Stimulated activated CD8-positive, alpha-beta memory T cell treated with anti-CD3 and anti-CD28 coated beads, Interleukin-4, amount 100 ng/mL, for 4 hours (primary cell): ENCODE measurements around the gene ZXDC.

Experiments used
- DNase-seq, 2 donors: peaks; one replicate each; pipeline ENCODE4 v3.0.0-alpha.2; 2020; ENCODE audit warnings: low read depth in 2 of 2, low spot score in 1 of 2

The ZXDC gene

GRCh38 chr3:126512026-126512425 lies 36.3 kb upstream of the ZXDC start:
- no peak for DNase-seq

GRCh38 chr3:126511291-126511690 lies 35.6 kb upstream of the ZXDC start:
- DNase-seq: no peak

GRCh38 chr3:126510308-126510910 lies 34.7 kb upstream of the ZXDC start:
- no peak for DNase-seq

GRCh38 chr3:126509597-126510307 lies 34.1 kb upstream of the ZXDC start:
- DNase-seq: no peak

- no peak for DNase-seq
These were observed 32.9 kb upstream of the ZXDC start for GRCh38 chr3:126508564-126508964.

- DNase-seq: no peak
These were observed 32.2 kb upstream of the ZXDC start for GRCh38 chr3:126507886-126508285.

GRCh38 chr3:126503701-126504100 lies 28.0 kb upstream of the ZXDC start:
- no peak for DNase-seq

- no peak for DNase-seq
These were observed 27.0 kb upstream of the ZXDC start for GRCh38 chr3:126502656-126503055.

GRCh38 chr3:126501736-126502135 lies 26.0 kb upstream of the ZXDC start:
- DNase-seq: no peak

GRCh38 chr3:126501054-126501453 lies 25.4 kb upstream of the ZXDC start:
- DNase-seq: no peak

- DNase-seq: no peak
These were observed 24.3 kb upstream of the ZXDC start for GRCh38 chr3:126500016-126500415.

GRCh38 chr3:126499401-126499800 lies 23.7 kb upstream of the ZXDC start:
- no peak for DNase-seq

- DNase-seq: no peak
These were observed 23.2 kb upstream of the ZXDC start for GRCh38 chr3:126498929-126499328.

- no peak for DNase-seq
These were observed 22.8 kb upstream of the ZXDC start for GRCh38 chr3:126498461-126498860.

- DNase-seq: no peak
These were observed 22.3 kb upstream of the ZXDC start for GRCh38 chr3:126497956-126498355.

GRCh38 chr3:126496894-126497850 lies 21.5 kb upstream of the ZXDC start:
- DNase-seq: no peak

GRCh38 chr3:126495786-126496185 lies 20.1 kb upstream of the ZXDC start:
- DNase-seq: no peak

- DNase-seq: no peak
These were observed 19.2 kb upstream of the ZXDC start for GRCh38 chr3:126494970-126495230.

GRCh38 chr3:126494204-126494969 lies 18.7 kb upstream of the ZXDC start:
- no peak for DNase-seq

- no peak for DNase-seq
These were observed 18.0 kb upstream of the ZXDC start for GRCh38 chr3:126493739-126494138.

- DNase-seq: no peak
These were observed 17.4 kb upstream of the ZXDC start for GRCh38 chr3:126493051-126493450.
